ENCODE measurements around the gene FGFR3.

FGFR3 gene

GRCh38 chr4:1756893-1757779 lies 36.0 kb upstream of the FGFR3 start:
- DNase-seq: no peak

GRCh38 chr4:1757836-1758235 lies 35.3 kb upstream of the FGFR3 start:
- DNase-seq: no peak

- DNase-seq: no peak
These were observed 34.6 kb upstream of the FGFR3 start for GRCh38 chr4:1758306-1759121.

GRCh38 chr4:1759170-1759817 lies 33.8 kb upstream of the FGFR3 start:
- DNase-seq: no peak

GRCh38 chr4:1759818-1760223 lies 33.3 kb upstream of the FGFR3 start:
- no peak for DNase-seq

GRCh38 chr4:1760521-1761071 lies 32.5 kb upstream of the FGFR3 start:
- no peak for DNase-seq

- no peak for DNase-seq
These were observed 31.9 kb upstream of the FGFR3 start for GRCh38 chr4:1761130-1761689.

- DNase-seq: no peak
These were observed 30.7 kb upstream of the FGFR3 start for GRCh38 chr4:1762264-1763010.

GRCh38 chr4:1763070-1763549 lies 30.0 kb upstream of the FGFR3 start:
- no peak for DNase-seq

GRCh38 chr4:1763550-1764080 lies 29.5 kb upstream of the FGFR3 start:
- DNase-seq: no peak

- DNase-seq: no peak
These were observed 28.4 kb upstream of the FGFR3 start for GRCh38 chr4:1764670-1765069.

- no peak for DNase-seq
These were observed 27.6 kb upstream of the FGFR3 start for GRCh38 chr4:1765409-1766072.

- DNase-seq: no peak
These were observed 26.7 kb upstream of the FGFR3 start for GRCh38 chr4:1766106-1767060.

- no peak for DNase-seq
These were observed 25.9 kb upstream of the FGFR3 start for GRCh38 chr4:1767061-1767769.

GRCh38 chr4:1767770-1768366 lies 25.2 kb upstream of the FGFR3 start:
- DNase-seq: no peak

GRCh38 chr4:1768367-1769034 lies 24.6 kb upstream of the FGFR3 start:
- no peak for DNase-seq

- no peak for DNase-seq
These were observed 23.4 kb upstream of the FGFR3 start for GRCh38 chr4:1769692-1770091.

GRCh38 chr4:1770245-1770644 lies 22.8 kb upstream of the FGFR3 start:
- DNase-seq: no peak

Measured in cortex of kidney (tissue), 1 donor.